ENCODE measurements around the gene SGK2. TPM values are rescaled to one million over a fixed set of nuclear protein-coding genes. Genes with fewer than 3 reads are reported as not detected.

The SGK2 gene
- 0.54 and 1.2 TPM in 2 replicates for total RNA-seq

GRCh38 chr20:43558412-43559146, at the start of gene SGK2:
Gene SGK2 (plus strand): TSS chr20:43559027. CDS start chr20:43566496, 7,469 bp downstream.
- Histone ChIP-seq H3K36me3 (ENCODE audit: control insufficient read depth, insufficient read depth, low read length) (no peaks in the 10 kb centered on the region), H3K4me3 (ENCODE audit: low read depth, low read length) (peak within 1 kb of the TSS; percentile 8), H3K27me3 (ENCODE audit: control insufficient read depth, insufficient read depth, low read length) (no peaks in the 10 kb centered on the region)
- DNase-seq (ENCODE audit: low read depth): peak; percentile 87
- TF ChIP-seq, protein P1, sequence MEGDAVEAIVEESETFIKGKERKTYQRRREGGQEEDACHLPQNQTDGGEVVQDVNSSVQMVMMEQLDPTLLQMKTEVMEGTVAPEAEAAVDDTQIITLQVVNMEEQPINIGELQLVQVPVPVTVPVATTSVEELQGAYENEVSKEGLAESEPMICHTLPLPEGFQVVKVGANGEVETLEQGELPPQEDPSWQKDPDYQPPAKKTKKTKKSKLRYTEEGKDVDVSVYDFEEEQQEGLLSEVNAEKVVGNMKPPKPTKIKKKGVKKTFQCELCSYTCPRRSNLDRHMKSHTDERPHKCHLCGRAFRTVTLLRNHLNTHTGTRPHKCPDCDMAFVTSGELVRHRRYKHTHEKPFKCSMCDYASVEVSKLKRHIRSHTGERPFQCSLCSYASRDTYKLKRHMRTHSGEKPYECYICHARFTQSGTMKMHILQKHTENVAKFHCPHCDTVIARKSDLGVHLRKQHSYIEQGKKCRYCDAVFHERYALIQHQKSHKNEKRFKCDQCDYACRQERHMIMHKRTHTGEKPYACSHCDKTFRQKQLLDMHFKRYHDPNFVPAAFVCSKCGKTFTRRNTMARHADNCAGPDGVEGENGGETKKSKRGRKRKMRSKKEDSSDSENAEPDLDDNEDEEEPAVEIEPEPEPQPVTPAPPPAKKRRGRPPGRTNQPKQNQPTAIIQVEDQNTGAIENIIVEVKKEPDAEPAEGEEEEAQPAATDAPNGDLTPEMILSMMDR (IDR thresholded peaks at IDR 0.05; ENCODE audit: insufficient read depth, low read length, poor library complexity, severe bottlenecking): no peak

DNA sequence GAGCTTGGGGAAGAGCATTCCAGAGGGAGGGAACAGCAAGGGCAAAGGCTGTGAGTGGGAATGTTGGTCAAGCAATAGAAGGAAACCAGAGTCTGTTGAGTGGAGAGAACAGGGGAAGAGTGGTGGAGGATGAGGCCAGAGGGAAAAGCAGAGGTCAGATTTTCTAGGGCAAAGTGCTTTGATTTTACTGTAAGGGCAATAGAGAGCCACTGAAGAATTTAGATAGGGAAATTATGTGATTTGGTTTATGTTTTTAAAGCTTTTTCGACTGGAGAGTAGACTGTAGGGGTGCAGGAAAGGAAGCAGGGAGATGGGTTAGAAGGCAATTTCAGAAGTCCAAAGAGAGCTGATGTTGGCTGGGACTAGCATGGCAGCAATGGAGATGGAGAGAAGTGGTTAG, 46.9 kb upstream of the SGK2 start:
- no peak for DNase-seq (ENCODE audit: low read depth)
- no peaks in the 10 kb centered on the region for H3K36me3 ChIP-seq (ENCODE audit: control insufficient read depth, insufficient read depth, low read length)
- no peak overlapping the region for H3K4me3 ChIP-seq (ENCODE audit: low read depth, low read length)
- H3K27me3 ChIP-seq (ENCODE audit: control insufficient read depth, insufficient read depth, low read length): peaks cover 5% of the 10 kb centered on the region
- TF ChIP-seq, protein P1 (IDR thresholded peaks at IDR 0.05; ENCODE audit: insufficient read depth, low read length, poor library complexity, severe bottlenecking): no peak

DNA sequence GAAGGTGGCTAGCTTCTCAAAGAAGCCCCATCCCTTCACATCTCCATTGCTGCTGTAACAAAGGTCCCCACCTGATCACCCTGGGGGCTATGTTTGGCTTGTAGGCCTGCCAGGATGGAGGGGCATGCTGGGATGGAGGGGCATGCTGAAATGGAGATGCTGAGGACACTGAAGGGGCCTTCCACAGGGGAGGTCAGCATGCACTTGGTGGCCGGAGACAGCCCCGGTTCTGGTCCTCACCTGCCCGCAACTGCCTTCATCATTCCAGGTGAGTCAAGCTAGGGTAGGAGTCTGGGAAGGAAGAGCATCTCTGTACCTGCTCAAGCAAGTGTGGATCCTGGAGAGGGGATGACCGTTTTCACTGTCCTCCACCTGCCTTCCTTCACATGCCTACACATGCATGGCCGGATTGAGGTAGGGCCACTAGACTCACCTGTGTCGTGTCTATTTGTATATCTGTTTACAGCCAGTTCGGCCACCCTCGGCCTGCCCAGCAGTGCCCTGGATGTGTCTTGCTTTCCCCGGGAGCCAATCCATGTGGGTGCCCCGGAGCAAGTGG, 45.4 kb upstream of the SGK2 start:
- TF ChIP-seq, protein P1 (IDR thresholded peaks at IDR 0.05; ENCODE audit: insufficient read depth, low read length, poor library complexity, severe bottlenecking): no peak
- H3K36me3 ChIP-seq (ENCODE audit: control insufficient read depth, insufficient read depth, low read length): no peaks in the 10 kb centered on the region
- DNase-seq (ENCODE audit: low read depth): no peak
- H3K4me3 ChIP-seq (ENCODE audit: low read depth, low read length): peak overlapping the region; percentile 37
- H3K27me3 ChIP-seq (ENCODE audit: control insufficient read depth, insufficient read depth, low read length): no peaks in the 10 kb centered on the region

DNA sequence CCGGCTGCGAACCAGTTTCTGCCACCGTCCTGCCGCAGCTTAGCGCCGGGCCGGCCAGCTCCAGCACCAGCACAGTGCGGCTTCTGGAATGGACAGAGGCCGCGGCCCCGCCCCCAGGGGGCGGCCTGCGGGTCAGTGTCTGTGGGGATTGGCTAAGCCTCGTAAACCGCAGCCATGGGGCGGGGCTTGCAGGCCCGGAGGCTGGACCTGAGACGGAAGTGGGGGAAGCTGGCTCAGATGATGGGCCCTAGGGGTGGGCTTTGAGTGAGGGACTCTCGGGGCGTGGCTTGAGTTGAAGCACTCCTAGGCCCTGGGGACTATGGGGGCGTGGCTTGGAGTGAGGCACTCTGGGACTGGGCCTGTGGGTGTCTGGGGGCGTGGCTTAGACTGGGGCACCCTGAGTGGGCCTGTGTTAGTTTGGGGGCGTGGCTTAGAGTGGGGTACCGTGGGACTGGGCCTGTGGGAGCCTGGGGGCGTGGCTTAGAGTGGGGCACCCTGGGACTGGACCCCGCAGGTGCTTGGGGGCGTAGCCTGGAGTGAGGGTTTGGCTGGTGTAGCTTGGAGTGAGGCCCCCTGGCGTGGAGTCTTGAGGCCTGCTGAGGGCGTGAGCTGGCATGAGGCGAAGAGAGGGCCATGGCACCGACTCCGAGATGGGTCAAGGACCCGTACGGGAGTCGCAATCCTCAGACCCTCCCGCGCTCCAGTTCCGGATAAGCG, 44.7 kb upstream of the SGK2 start:
- H3K36me3 ChIP-seq (ENCODE audit: control insufficient read depth, insufficient read depth, low read length): no peaks in the 10 kb centered on the region
- no peaks in the 10 kb centered on the region for H3K27me3 ChIP-seq (ENCODE audit: control insufficient read depth, insufficient read depth, low read length)
- peak overlapping the region; percentile 67 for H3K4me3 ChIP-seq (ENCODE audit: low read depth, low read length)
- TF ChIP-seq, protein P1 (IDR thresholded peaks at IDR 0.05; ENCODE audit: insufficient read depth, low read length, poor library complexity, severe bottlenecking): peak; percentile 64
- DNase-seq (ENCODE audit: low read depth): peak; percentile 90

DNA sequence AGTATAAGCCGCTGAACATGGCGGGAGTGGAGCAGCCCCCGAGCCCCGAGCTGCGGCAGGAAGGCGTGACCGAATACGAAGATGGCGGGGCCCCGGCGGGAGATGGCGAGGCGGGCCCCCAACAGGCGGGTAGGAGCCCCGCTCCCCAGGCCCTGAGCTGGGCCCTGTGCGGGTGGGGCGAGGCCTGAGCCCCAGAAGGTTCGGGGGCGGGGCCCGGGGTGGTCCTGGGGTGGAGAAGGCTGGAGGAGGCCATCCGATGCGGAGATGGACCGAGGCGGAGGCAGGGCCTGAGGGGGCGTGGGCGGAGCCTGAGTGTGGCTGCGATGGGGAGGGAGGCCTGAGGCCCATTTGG, 44.2 kb upstream of the SGK2 start:
- Histone ChIP-seq H3K27me3 (ENCODE audit: control insufficient read depth, insufficient read depth, low read length) (no peaks in the 10 kb centered on the region), H3K4me3 (ENCODE audit: low read depth, low read length) (peak overlapping the region; percentile 67), H3K36me3 (ENCODE audit: control insufficient read depth, insufficient read depth, low read length) (no peaks in the 10 kb centered on the region)
- TF ChIP-seq, protein P1 (IDR thresholded peaks at IDR 0.05; ENCODE audit: insufficient read depth, low read length, poor library complexity, severe bottlenecking): no peak
- DNase-seq (ENCODE audit: low read depth): no peak

Measured in kidney epithelial cell (primary cell).